HG02610 (cell line): ENCODE data around the gene SETD3.

ENCODE experiments used
- ATAC-seq: cut with Tn5 transposase; IDR thresholded peaks from one replicate; pipeline ENCODE4 v1.9.1; 2021; ENCODE audit warnings: mild to moderate bottlenecking, moderate library complexity; ENCODE audit not compliant: unreplicated experiment

Gene SETD3

GRCh38 chr14:99516871-99517642, 36.4 kb upstream of the SETD3 start:
- ATAC-seq: no peak

GRCh38 chr14:99516156-99516870, 35.7 kb upstream of the SETD3 start:
- ATAC-seq: no peak

- ATAC-seq: no peak
These were observed 34.9 kb upstream of the SETD3 start for GRCh38 chr14:99515301-99516155.

GRCh38 chr14:99514552-99515300, 34.1 kb upstream of the SETD3 start:
- no peak for ATAC-seq

- ATAC-seq: no peak
These were observed 33.4 kb upstream of the SETD3 start for GRCh38 chr14:99513946-99514551.

GRCh38 chr14:99513183-99513694, 32.6 kb upstream of the SETD3 start:
- no peak for ATAC-seq

GRCh38 chr14:99512571-99513182, 32.0 kb upstream of the SETD3 start:
- ATAC-seq: no peak

GRCh38 chr14:99512110-99512449, 31.4 kb upstream of the SETD3 start:
- ATAC-seq: no peak

- ATAC-seq: no peak
These were observed 30.9 kb upstream of the SETD3 start for GRCh38 chr14:99511421-99512109.

- no peak for ATAC-seq
These were observed 30.0 kb upstream of the SETD3 start for GRCh38 chr14:99510556-99511139.

- no peak for ATAC-seq
These were observed 29.4 kb upstream of the SETD3 start for GRCh38 chr14:99509871-99510555.

GRCh38 chr14:99508896-99509629, 28.4 kb upstream of the SETD3 start:
- ATAC-seq: no peak

- no peak for ATAC-seq
These were observed 27.4 kb upstream of the SETD3 start for GRCh38 chr14:99507860-99508640.

GRCh38 chr14:99506276-99506675, 25.6 kb upstream of the SETD3 start:
- no peak for ATAC-seq

GRCh38 chr14:99505089-99505488, 24.4 kb upstream of the SETD3 start:
- no peak for ATAC-seq

- no peak for ATAC-seq
These were observed 23.3 kb upstream of the SETD3 start for GRCh38 chr14:99503848-99504453.
